ENCODE results near the gene HDAC7. TPM values are rescaled to one million over a fixed set of nuclear protein-coding genes. Genes with fewer than 3 reads are reported as not detected.

The HDAC7 gene
- total and polyA plus RNA-seq, 12 donors = 26.9 to 75.6 (median 40.3) TPM

GRCh38 chr12:47832263-47832933 lies 12.7 kb upstream of the HDAC7 start:
- no peak for ATAC-seq
- Histone ChIP-seq H3K36me3 (no peaks in the 10 kb centered on the region), H3K4me1 (peaks cover 21 to 59% (median 41%) of the 10 kb centered on the region in 9 donors), H3K27ac (peak overlapping the region in 1 of 10 donors; percentile 47), H3K27me3 (no peaks in the 10 kb centered on the region), H3K9me3 (no peaks in the 10 kb centered on the region), H3K4me3 (no peak overlapping the region)
- intact Hi-C loops (cut with DNase I) = loop anchor here in 2 of 10 donors (5.0 to 10.0 kb wide), 2 partner anchors 58 to 120 kb away; partner anchors contain the start of gene SLC48A1 (in 1 of the 2)
- WGBS, 2 donors = 92 to 94% methylated on average over 12 to 13 of the region's 13 CpGs
- no peak for TF ChIP-seq CTCF (IDR thresholded peaks at IDR 0.05)
- no peak for DNase-seq

GRCh38 chr12:47829584-47829983 lies 9.9 kb upstream of the HDAC7 start:
- no peak overlapping the region for H3K4me3 ChIP-seq
- H3K36me3 ChIP-seq = no peaks in the 10 kb centered on the region
- WGBS, 2 donors = 51 to 93% methylated on average over 4 of the region's 4 CpGs
- H3K27ac ChIP-seq = peak overlapping the region; percentile 70 to 99 (median 89)
- ATAC-seq = no peak
- intact Hi-C loops (cut with DNase I) = no loop called here
- TF ChIP-seq CTCF (IDR thresholded peaks at IDR 0.05) = no peak
- H3K27me3 ChIP-seq = no peaks in the 10 kb centered on the region
- peaks cover 18 to 76% (median 64%) of the 10 kb centered on the region in 9 donors for H3K4me1 ChIP-seq
- H3K9me3 ChIP-seq = no peaks in the 10 kb centered on the region
- DNase-seq = no peak

GRCh38 chr12:47828976-47829482 lies 9.3 kb upstream of the HDAC7 start:
- TF ChIP-seq CTCF (IDR thresholded peaks at IDR 0.05) = no peak
- Histone ChIP-seq H3K4me3 (peak overlapping the region in 2 of 10 donors; percentile 5 to 27), H3K4me1 (peaks cover 18 to 76% (median 70%) of the 10 kb centered on the region in 9 donors), H3K9me3 (no peaks in the 10 kb centered on the region), H3K27me3 (no peaks in the 10 kb centered on the region), H3K27ac (peak overlapping the region; percentile 70 to 99 (median 89)), H3K36me3 (no peaks in the 10 kb centered on the region)
- WGBS, 2 donors = 32 to 57% methylated on average over 4 to 7 of the region's 7 CpGs
- ATAC-seq (peak; percentile 82 to 92 (median 86)), DNase-seq (peak; percentile 84 to 88)
- intact Hi-C loops (cut with DNase I) = no loop called here

- DNase-seq (peak in 1 of 2 donors; percentile 57), ATAC-seq (peak; percentile 46 to 82 (median 66))
- intact Hi-C loops (cut with DNase I) = no loop called here
- Histone ChIP-seq H3K36me3 (no peaks in the 10 kb centered on the region), H3K27ac (peak overlapping the region; percentile 70 to 99 (median 89)), H3K27me3 (no peaks in the 10 kb centered on the region), H3K4me3 (no peak overlapping the region), H3K9me3 (no peaks in the 10 kb centered on the region), H3K4me1 (peaks cover 18 to 83% (median 75%) of the 10 kb centered on the region in 9 donors)
- no peak for TF ChIP-seq CTCF (IDR thresholded peaks at IDR 0.05)
- WGBS, 2 donors = 42 to 46% methylated on average over 14 of the region's 14 CpGs
Measured at GRCh38 chr12:47828008-47828975, 8.6 kb upstream of the HDAC7 start.
